Osteocyte (in vitro differentiated cells): Measurements from ENCODE around the gene CDH4. TPM values are rescaled to one million over a fixed set of nuclear protein-coding genes. Genes with fewer than 3 reads are reported as not detected.

Source experiments
- DNase-seq: peaks from one replicate; pipeline ENCODE4 v3.0.0; 2021; ENCODE audit warnings: mixed read lengths; ENCODE audit not compliant: unreplicated experiment; ENCODE audit errors: extremely low spot score
- H3K27ac Mint-ChIP-seq: one replicate; pipeline ENCODE4 v1.8.0; 2021; ENCODE audit warnings: mild to moderate bottlenecking, mixed read lengths; ENCODE audit not compliant: unreplicated experiment
- H3K27me3 Mint-ChIP-seq: one replicate; pipeline ENCODE4 v1.8.0; 2021; ENCODE audit warnings: mixed read lengths; ENCODE audit not compliant: unreplicated experiment
- H3K36me3 Mint-ChIP-seq: one replicate; pipeline ENCODE4 v1.8.0; 2021; ENCODE audit warnings: mixed read lengths; ENCODE audit not compliant: unreplicated experiment
- H3K4me1 Mint-ChIP-seq: one replicate; pipeline ENCODE4 v1.8.0; 2021; ENCODE audit warnings: mixed read lengths; ENCODE audit not compliant: unreplicated experiment
- H3K4me3 Mint-ChIP-seq: one replicate; pipeline ENCODE4 v1.8.0; 2021; ENCODE audit warnings: mild to moderate bottlenecking, moderate library complexity, mixed read lengths; ENCODE audit not compliant: unreplicated experiment
- H3K9me3 Mint-ChIP-seq: one replicate; pipeline ENCODE4 v1.8.0; 2021; ENCODE audit warnings: mixed read lengths; ENCODE audit not compliant: unreplicated experiment
- total RNA-seq: library from RNA; stranded (reverse); gene quantifications from 2 replicates; pipeline ENCODE4 v1.2.1, GENCODE V29; 2021
- TF ChIP-seq, protein P1 (sequence below): fragments of 200-600 bp; sonication (generic); IDR thresholded peaks from 2 replicates; pipeline ENCODE4 v1.5.0; 2021; ENCODE audit warnings: antibody characterized with exemption, mild to moderate bottlenecking, moderate library complexity

Gene CDH4
- total RNA-seq, 1 donor from 2014 or later: 1.3 TPM

DNA sequence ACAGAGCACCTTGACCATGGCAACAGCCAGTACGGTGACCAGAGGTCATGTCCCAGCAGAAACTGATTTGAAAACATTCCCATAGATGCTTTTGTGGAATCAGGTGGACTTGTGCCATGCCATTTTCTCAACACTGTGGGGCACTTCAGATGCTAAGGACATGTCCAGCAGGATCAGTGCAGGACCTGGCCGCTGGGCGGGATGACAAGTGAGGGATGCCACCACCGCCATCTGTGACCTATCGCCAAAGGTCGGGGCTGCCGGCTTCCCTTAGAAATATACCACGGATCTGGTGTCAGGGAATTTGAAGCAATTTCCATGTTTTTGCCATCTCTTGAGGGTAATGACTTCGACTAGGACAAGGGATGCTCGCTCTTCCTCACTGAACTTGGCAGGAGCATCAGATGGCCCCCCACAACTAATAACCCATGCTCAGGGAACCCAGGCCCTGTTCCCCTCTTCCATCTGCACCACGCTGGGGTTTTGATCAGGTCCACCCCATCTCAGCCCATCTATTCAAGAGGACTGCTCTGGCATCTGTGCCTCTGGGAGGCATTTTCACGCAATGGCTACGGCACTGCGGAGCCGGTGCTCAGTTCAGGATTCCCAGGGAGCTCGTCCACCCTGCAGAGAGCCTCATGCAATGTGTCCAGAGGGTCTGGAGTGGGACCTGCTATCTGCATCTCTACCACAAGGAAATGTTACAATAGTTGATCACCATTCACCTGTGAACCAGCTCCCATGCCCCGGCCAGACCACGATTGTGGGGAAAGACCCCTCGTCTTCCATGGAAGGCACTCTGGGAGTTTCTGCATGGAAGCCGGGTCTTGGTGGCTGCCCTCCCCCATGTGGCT, 511.1 kb downstream of the CDH4 start:
- no peak overlapping the region for H3K4me3 Mint-ChIP-seq
- no peaks in the 10 kb centered on the region for H3K36me3 Mint-ChIP-seq
- peaks cover 12% of the 10 kb centered on the region for H3K27me3 Mint-ChIP-seq
- no peak for DNase-seq
- no peaks in the 10 kb centered on the region for H3K4me1 Mint-ChIP-seq
- H3K27ac Mint-ChIP-seq: no peak overlapping the region
- H3K9me3 Mint-ChIP-seq: no peaks in the 10 kb centered on the region
- TF ChIP-seq, protein P1, sequence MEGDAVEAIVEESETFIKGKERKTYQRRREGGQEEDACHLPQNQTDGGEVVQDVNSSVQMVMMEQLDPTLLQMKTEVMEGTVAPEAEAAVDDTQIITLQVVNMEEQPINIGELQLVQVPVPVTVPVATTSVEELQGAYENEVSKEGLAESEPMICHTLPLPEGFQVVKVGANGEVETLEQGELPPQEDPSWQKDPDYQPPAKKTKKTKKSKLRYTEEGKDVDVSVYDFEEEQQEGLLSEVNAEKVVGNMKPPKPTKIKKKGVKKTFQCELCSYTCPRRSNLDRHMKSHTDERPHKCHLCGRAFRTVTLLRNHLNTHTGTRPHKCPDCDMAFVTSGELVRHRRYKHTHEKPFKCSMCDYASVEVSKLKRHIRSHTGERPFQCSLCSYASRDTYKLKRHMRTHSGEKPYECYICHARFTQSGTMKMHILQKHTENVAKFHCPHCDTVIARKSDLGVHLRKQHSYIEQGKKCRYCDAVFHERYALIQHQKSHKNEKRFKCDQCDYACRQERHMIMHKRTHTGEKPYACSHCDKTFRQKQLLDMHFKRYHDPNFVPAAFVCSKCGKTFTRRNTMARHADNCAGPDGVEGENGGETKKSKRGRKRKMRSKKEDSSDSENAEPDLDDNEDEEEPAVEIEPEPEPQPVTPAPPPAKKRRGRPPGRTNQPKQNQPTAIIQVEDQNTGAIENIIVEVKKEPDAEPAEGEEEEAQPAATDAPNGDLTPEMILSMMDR: no peak

DNA sequence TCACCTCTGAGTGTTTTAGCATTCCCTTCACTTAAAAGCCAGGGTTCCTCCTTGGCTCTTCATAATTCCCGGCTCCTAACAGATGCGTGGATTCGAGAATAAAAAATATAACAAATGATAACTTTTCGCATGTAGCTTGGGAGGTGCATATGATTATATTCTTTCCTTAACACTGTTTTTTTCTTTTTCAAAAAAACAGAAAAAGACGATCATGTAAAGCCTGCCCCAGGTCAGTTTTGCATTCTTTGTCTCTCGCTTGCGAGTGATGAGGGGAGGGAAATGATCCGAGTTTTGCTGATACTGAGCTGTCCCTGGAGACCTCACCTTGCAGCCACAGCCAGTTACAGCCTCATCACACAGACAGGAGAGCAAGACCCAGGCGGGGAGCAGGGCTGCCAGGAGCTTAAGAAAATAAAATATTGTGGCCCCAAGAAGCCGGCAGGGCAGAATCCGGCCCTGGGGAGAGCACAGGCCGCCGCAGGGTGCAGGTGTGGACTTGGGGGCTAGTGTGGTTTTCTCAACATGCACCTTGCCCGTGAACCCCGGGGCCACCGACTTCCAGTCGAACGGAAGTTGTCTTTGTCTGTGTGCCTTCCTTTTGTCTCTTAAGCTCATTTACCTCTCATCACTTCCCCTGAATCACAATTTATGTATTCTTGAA, 511.8 kb downstream of the CDH4 start:
- H3K27me3 Mint-ChIP-seq: peaks cover 12% of the 10 kb centered on the region

DNA sequence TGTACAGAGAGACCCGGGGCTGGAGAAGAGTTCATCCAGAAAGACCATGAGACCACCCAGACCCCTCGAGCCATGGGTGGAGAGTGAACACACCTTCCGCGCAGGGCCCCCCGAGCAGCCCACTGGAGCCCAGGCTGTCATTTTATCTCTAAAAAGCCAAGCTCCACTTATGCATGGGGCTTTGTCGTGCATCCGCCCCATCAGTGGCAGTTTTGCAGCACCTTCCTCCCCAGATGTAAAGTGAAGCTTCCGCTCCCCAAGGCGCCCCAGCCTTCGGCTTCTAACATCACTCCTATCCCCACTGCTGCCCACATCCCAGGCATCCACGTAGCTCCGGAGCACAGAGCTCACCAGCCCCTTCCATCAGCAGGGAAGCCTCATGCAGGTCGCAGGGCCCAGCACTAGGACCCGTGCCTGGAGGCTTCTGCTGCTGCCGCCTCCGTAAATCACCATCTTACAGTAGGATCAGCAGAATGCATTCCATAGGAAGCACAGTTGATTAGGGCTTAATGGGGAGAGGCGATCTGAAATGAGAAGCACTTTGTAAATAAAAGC, 512.5 kb downstream of the CDH4 start:
- H3K27me3 Mint-ChIP-seq: peaks cover 12% of the 10 kb centered on the region
- no peaks in the 10 kb centered on the region for H3K36me3 Mint-ChIP-seq
- H3K9me3 Mint-ChIP-seq: no peaks in the 10 kb centered on the region
- no peak overlapping the region for H3K4me3 Mint-ChIP-seq
- no peaks in the 10 kb centered on the region for H3K4me1 Mint-ChIP-seq
- TF ChIP-seq, protein P1: no peak
- no peak overlapping the region for H3K27ac Mint-ChIP-seq
- no peak for DNase-seq

More for the DNA sequence above, 511.8 kb downstream of the CDH4 start:
- TF ChIP-seq, protein P1: no peak
- H3K27ac Mint-ChIP-seq: no peak overlapping the region
- no peak for DNase-seq
- no peaks in the 10 kb centered on the region for H3K36me3 Mint-ChIP-seq
- no peaks in the 10 kb centered on the region for H3K9me3 Mint-ChIP-seq
- H3K4me1 Mint-ChIP-seq: no peaks in the 10 kb centered on the region
- no peak overlapping the region for H3K4me3 Mint-ChIP-seq

DNA sequence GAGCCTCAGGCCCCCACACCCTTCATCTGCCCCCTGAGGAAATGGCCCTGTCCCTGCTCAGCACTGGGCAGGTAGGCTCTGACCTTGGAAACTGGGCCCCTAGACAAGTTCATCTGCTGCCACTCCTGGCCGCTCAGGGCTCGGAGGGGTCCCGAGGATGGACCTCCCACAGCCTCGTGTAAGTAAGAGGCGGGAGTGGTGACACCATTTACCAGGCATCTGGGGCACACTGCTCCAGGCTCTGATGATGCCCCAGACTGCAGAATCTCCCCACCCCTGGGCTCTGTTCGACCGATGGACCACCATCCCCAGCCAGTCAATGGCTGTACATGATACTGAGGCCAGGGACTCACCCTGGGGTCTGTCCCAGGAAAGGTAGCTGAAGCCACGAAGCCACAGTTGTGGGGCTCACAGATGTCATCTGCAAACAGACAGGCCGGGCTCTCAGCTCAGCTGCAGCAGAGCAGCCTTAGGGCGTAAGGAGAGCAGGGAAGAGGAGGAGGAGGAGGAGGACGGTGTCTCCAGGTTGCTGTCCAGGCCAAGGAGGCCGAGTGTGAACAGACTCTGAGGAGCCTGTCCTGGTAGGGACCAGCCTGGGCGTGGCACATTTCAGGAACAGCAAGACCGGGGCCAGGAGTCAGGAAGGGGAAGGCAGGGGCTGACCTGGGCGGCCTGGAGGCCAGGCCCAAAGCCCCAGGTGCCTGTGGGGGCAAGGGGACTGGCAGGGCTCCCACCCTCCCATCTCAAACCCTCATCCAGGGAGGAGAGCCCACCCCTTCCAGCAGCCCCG, 513.2 kb downstream of the CDH4 start:
- Mint-ChIP-seq H3K9me3 (no peaks in the 10 kb centered on the region), H3K4me1 (no peaks in the 10 kb centered on the region), H3K4me3 (no peak overlapping the region), H3K27ac (no peak overlapping the region), H3K36me3 (no peaks in the 10 kb centered on the region), H3K27me3 (peaks cover 11% of the 10 kb centered on the region)
- TF ChIP-seq, protein P1: no peak
- DNase-seq: no peak
